C1 segment of cervical spinal cord (tissue), 14 donors: ENCODE data around the gene AAR2.
A peak's percentile ranks its signal among the peaks of the same experiment; 100 is the strongest.

ENCODE experiments used
- DNase-seq, 14 donors: peaks; one replicate each; lab custom pipeline; 2025; lab: John Stamatoyannopoulos, UW

The AAR2 gene

GRCh38 chr20:36235892-36236785 lies at the start of gene AAR2:
Gene AAR2, plus strand, starts transcription at chr20:36236478. Its CDS starts 3,391 bp downstream, at chr20:36239869.
- DNase-seq = peak in 13 of 14 donors; percentile 51 to 84 (median 70)

- no peak for DNase-seq
Measured at GRCh38 chr20:36193977-36194712, 42.1 kb upstream of the AAR2 start.

- DNase-seq = no peak
Measured at GRCh38 chr20:36196676-36197075, 39.6 kb upstream of the AAR2 start.

GRCh38 chr20:36197271-36197670 lies 39.0 kb upstream of the AAR2 start:
- no peak for DNase-seq

- peak in 12 of 14 donors; percentile 13 to 75 (median 56) for DNase-seq
Measured at GRCh38 chr20:36199345-36200257, 36.7 kb upstream of the AAR2 start.

GRCh38 chr20:36200451-36200850 lies 35.8 kb upstream of the AAR2 start:
- DNase-seq = no peak

GRCh38 chr20:36201198-36201597 lies 35.1 kb upstream of the AAR2 start:
- DNase-seq = no peak

- DNase-seq = peak in 11 of 14 donors; percentile 3 to 75 (median 39)
Measured at GRCh38 chr20:36202891-36203338, 33.4 kb upstream of the AAR2 start.

GRCh38 chr20:36203861-36204260 lies 32.4 kb upstream of the AAR2 start:
- no peak for DNase-seq

- DNase-seq = no peak
Measured at GRCh38 chr20:36205026-36205425, 31.3 kb upstream of the AAR2 start.

GRCh38 chr20:36206068-36206467 lies 30.2 kb upstream of the AAR2 start:
- DNase-seq = no peak

- DNase-seq = no peak
Measured at GRCh38 chr20:36206641-36207040, 29.6 kb upstream of the AAR2 start.

GRCh38 chr20:36207602-36208001 lies 28.7 kb upstream of the AAR2 start:
- no peak for DNase-seq

- no peak for DNase-seq
Measured at GRCh38 chr20:36208257-36208656, 28.0 kb upstream of the AAR2 start.

GRCh38 chr20:36210436-36211021 lies 25.7 kb upstream of the AAR2 start:
- DNase-seq = no peak

- no peak for DNase-seq
Measured at GRCh38 chr20:36213362-36213761, 22.9 kb upstream of the AAR2 start.

GRCh38 chr20:36214684-36215256 lies 21.5 kb upstream of the AAR2 start:
- no peak for DNase-seq

- no peak for DNase-seq
Measured at GRCh38 chr20:36215778-36216177, 20.5 kb upstream of the AAR2 start.

- DNase-seq = no peak
Measured at GRCh38 chr20:36216314-36217025, 19.8 kb upstream of the AAR2 start.

GRCh38 chr20:36217226-36217625 lies 19.1 kb upstream of the AAR2 start:
- DNase-seq = no peak
